Nephron (organoid): ENCODE data around the gene VWA3B.

Experiments
- H3K27ac Mint-ChIP-seq, 3 experiments: 2 replicates each; pipeline ENCODE4 v1.8.0; 2020; ENCODE audit warnings: mixed read lengths in 3 of 3, mild to moderate bottlenecking in 2 of 3, moderate library complexity in 1 of 3
- H3K27me3 Mint-ChIP-seq: 2 replicates; pipeline ENCODE4 v1.8.0; 2021; ENCODE audit warnings: low read depth, mild to moderate bottlenecking, moderate library complexity, mixed read lengths
- H3K36me3 Mint-ChIP-seq: 2 replicates; pipeline ENCODE4 v1.8.0; 2020; ENCODE audit warnings: low read depth, mixed read lengths
- H3K4me1 Mint-ChIP-seq: 2 replicates; pipeline ENCODE4 v1.8.0; 2020; ENCODE audit warnings: mixed read lengths
- H3K4me3 Mint-ChIP-seq, 3 experiments: 2 replicates each; pipeline ENCODE4 v1.8.0; 2020; ENCODE audit warnings: mild to moderate bottlenecking in 3 of 3, mixed read lengths in 3 of 3, moderate library complexity in 2 of 3
- H3K9me3 Mint-ChIP-seq: 2 replicates; pipeline ENCODE4 v1.8.0; 2020; ENCODE audit warnings: mixed read lengths
- TF ChIP-seq, protein P1 (sequence below), 3 experiments: fragments of 200-600 bp; sonication (generic); IDR thresholded peaks; one replicate each; pipeline ENCODE4 v1.5.0; 2021; ENCODE audit warnings: antibody characterized with exemption in 3 of 3; ENCODE audit not compliant: unreplicated experiment in 3 of 3

Gene VWA3B, protein sequence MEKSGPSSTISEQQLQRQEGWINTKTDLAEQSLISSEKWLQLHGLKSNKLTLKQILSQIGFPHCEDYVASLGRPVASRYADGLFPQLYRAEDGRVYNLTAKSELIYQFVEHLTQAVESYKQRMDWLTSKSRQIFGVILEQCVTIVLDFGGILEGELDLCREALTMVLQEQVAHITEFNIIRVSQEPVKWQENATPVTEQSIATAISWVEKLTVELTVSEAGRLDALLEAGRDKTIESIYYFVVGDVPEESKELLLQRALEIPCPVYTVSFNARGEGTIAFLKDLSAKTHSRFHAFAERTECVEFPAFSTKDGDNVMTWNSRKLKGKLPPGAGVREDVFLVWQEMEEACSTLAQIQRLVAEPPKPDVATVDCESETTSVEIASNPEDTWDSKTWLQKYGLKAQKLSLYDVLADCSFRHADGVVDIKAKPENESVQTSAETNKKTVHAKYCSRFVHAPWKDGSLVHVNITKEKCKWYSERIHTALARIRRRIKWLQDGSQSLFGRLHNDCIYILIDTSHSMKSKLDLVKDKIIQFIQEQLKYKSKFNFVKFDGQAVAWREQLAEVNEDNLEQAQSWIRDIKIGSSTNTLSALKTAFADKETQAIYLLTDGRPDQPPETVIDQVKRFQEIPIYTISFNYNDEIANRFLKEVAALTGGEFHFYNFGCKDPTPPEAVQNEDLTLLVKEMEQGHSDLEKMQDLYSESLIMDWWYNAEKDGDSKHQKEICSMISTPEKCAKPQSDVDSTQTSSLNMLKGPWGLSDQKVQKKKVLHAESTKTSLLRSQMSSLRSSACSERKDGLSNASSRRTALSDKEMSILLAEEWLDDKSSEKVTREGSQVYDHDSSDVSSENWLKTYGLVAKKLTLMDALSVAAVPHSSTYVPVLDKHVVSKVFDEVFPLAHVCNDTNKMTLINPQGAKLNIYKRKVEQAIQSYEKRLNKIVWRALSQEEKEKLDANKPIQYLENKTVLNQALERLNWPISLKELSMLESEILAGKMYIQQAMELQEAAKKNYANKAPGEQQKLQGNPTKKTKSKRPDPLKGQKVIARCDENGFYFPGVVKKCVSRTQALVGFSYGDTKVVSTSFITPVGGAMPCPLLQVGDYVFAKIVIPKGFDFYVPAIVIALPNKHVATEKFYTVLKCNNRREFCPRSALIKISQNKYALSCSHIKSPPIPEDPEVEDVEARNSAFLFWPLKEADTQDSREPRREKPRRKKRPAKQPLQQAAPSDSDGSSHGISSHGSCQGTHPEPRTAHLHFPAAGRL (N-terminal part only)

DNA sequence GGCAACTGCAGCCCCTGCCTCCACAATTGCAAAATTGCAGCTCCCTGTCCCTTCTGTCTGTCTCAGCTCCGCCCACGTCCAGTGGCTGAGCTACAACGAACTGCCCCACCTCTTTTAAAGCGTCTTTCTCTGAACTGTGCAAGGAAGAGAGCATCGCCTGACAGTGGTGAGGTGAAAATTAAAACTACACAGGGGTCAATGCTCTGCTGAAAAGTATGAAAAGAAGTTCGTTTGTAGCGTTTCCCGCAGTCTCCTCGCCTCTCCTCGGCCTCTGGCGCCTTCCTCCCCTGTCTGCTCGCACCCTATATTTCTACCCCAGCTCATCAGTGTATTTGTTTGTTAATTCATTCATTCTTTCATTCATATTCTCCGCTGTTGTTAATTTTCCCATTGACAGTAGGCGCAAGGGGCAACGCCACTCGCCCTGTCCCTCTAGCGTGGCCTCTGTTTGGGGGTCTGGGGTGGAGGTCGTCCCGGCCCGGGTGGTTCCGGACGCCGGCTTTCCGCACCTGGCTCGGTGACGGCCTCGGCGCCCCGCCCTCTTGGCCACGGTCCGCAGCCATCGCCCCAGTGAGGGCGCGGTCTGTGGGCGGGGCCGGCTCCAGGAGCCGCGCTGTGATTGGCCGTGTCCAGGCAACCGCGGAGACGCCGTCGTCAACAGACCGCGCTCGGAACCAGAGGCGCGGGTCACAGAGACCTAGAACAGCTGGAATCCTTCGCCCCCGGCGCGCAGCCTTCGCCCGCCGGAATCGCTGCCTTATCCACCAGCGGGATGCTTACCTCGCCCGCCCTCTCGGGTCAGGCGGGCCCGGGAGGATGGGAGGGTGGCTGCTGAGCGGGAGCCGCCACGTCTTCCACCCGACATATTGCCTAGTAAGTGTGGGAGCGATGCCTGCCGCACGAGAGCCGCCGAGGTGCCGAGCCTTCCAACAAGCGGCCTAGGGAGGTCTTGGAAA is at the start of gene VWA3B:
TSS of gene VWA3B (plus strand) at position 677 of the 956 bp plus-strand sequence. CDS start 5,926 bp downstream, outside the sequence.
- Mint-ChIP-seq H3K4me1 (peaks cover 6% of the 10 kb centered on the region), H3K36me3 (no peaks in the 10 kb centered on the region), H3K27ac (no peak within 1 kb of the TSS), H3K27me3 (peaks cover 59% of the 10 kb centered on the region), H3K9me3 (peaks cover 1% of the 10 kb centered on the region), H3K4me3 (peak within 1 kb of the TSS; percentile 75 to 79 (median 76))
- TF ChIP-seq, protein P1, sequence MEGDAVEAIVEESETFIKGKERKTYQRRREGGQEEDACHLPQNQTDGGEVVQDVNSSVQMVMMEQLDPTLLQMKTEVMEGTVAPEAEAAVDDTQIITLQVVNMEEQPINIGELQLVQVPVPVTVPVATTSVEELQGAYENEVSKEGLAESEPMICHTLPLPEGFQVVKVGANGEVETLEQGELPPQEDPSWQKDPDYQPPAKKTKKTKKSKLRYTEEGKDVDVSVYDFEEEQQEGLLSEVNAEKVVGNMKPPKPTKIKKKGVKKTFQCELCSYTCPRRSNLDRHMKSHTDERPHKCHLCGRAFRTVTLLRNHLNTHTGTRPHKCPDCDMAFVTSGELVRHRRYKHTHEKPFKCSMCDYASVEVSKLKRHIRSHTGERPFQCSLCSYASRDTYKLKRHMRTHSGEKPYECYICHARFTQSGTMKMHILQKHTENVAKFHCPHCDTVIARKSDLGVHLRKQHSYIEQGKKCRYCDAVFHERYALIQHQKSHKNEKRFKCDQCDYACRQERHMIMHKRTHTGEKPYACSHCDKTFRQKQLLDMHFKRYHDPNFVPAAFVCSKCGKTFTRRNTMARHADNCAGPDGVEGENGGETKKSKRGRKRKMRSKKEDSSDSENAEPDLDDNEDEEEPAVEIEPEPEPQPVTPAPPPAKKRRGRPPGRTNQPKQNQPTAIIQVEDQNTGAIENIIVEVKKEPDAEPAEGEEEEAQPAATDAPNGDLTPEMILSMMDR (IDR thresholded peaks at IDR 0.05; ENCODE audit: unreplicated experiment in 3 of 3) = no peak

DNA sequence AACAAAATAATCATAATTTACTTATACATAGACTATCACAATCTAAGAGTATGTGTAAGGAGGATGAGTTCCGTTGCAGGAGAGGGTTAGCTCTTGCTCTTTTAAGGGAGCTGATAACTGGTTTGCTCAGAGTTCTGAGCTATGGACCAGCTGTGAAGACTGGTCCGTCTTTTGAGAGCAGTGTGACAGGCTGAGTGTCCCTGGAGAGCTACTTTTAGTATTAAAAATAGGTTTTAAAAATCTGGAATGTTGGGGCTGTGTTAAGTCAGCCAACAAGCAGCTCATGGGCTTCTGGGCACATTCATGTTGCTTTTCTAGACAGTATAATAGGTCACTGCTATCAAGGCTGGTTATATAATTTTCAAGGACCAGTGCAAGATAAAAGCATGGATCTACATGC is 49.8 kb upstream of the VWA3B start:
- peak overlapping the region in 1 of 3 experiments; percentile 42 for H3K27ac Mint-ChIP-seq
- H3K36me3 Mint-ChIP-seq = no peaks in the 10 kb centered on the region
- TF ChIP-seq, protein P1 (IDR thresholded peaks at IDR 0.05; ENCODE audit: unreplicated experiment in 3 of 3) = no peak
- no peak overlapping the region for H3K4me3 Mint-ChIP-seq
- H3K27me3 Mint-ChIP-seq = peaks cover 4% of the 10 kb centered on the region
- H3K4me1 Mint-ChIP-seq = peaks cover 23% of the 10 kb centered on the region
- no peaks in the 10 kb centered on the region for H3K9me3 Mint-ChIP-seq

DNA sequence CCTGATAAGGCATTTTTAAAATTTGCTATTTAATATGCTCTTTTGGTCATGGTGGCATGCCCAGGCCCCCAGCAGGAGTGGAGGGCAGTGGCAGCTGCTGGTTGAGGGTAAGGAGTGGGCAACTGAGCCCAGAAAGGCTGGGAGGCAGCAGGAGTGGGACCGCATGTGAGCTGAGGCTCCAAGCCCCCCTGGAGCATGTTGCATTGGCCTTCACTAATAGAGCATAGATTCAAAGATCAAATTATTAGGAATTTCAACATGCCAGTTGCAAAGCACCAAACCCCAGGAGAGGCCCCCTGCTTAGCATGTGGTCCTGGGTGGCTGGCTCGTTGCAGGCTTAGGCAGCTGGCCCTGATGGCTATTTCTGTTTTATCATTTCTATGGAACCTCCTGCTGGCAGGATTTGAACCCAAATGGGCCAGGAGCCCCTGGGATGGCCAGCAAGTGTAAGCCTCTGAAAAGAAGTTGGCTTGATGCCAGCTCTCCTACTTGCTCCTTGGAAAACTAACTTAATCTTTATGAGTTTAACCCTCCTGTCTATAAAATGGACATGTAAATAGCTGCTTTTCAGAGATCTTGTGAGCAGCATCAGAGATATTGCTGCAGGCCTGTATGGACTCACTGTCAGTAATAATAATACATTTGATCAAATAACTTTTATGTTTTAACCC is 49.2 kb upstream of the VWA3B start:
- Mint-ChIP-seq H3K27me3 (peaks cover 4% of the 10 kb centered on the region), H3K27ac (no peak overlapping the region), H3K9me3 (peaks cover 5% of the 10 kb centered on the region), H3K36me3 (no peaks in the 10 kb centered on the region), H3K4me3 (no peak overlapping the region), H3K4me1 (peaks cover 23% of the 10 kb centered on the region)
- TF ChIP-seq, protein P1 (IDR thresholded peaks at IDR 0.05; ENCODE audit: unreplicated experiment in 3 of 3) = no peak

GRCh38 chr2:98039085-98039756 is 47.7 kb upstream of the VWA3B start:
- TF ChIP-seq, protein P1 (IDR thresholded peaks at IDR 0.05; ENCODE audit: unreplicated experiment in 3 of 3) = no peak
- Mint-ChIP-seq H3K4me3 (no peak overlapping the region), H3K27ac (no peak overlapping the region), H3K4me1 (peaks cover 23% of the 10 kb centered on the region), H3K27me3 (peaks cover 4% of the 10 kb centered on the region), H3K36me3 (no peaks in the 10 kb centered on the region), H3K9me3 (peaks cover 17% of the 10 kb centered on the region)
